AG04449 (cell line): ENCODE results near the gene MSH6.

Experiments
- CTCF ChIA-PET: fragments of 350-600 bp; formaldehyde crosslinking; extraction: SDS; loops from one replicate; lab custom pipeline; 2021; ENCODE audit warnings: antibody characterized with exemption; lab: Yijun Ruan, JAX
- POLR2A ChIA-PET: fragments of 400-600, 350-600 bp; formaldehyde crosslinking; extraction: SDS; loops from one replicate; lab custom pipeline; 2020; ENCODE audit warnings: antibody characterized with exemption, inconsistent platforms; lab: Yijun Ruan, JAX
- DNase-seq: peaks from one replicate; pipeline ENCODE4 v3.0.0-alpha.2; 2010; ENCODE audit warnings: low read depth, low spot score
- H3K4me3 ChIP-seq: 2 replicates; pipeline ENCODE4 v1.5.1; 2011; ENCODE audit warnings: low read depth, mild to moderate bottlenecking, control low read depth, low read length
- TF ChIP-seq, protein P1 (sequence below): IDR thresholded peaks from one replicate; pipeline ENCODE4 v1.5.1; 2011; ENCODE audit warnings: mild to moderate bottlenecking, moderate library complexity, low read length, control low read depth, inconsistent platforms; ENCODE audit not compliant: insufficient read depth; ENCODE audit errors: missing control alignments

MSH6 gene

DNA sequence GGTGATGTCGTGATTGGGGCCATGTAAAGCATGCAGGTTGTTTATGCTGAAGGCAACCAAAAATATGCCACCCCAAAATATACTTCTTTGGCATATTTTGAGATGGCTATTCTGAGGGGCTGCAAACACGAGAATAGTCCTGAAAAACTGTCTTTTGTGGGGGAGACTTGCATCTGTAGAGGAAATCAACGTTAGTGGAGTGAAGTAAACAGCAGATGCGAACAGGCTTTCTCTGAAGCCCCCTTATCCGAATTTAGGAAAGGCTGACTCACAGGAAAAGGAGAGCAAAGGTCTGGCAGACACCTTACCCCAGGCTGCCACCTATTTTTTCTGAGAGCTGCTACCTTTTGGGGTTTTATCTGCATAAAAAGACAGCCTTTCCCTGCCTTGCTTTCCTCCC is 44.6 kb upstream of the MSH6 start:
- TF ChIP-seq, protein P1, sequence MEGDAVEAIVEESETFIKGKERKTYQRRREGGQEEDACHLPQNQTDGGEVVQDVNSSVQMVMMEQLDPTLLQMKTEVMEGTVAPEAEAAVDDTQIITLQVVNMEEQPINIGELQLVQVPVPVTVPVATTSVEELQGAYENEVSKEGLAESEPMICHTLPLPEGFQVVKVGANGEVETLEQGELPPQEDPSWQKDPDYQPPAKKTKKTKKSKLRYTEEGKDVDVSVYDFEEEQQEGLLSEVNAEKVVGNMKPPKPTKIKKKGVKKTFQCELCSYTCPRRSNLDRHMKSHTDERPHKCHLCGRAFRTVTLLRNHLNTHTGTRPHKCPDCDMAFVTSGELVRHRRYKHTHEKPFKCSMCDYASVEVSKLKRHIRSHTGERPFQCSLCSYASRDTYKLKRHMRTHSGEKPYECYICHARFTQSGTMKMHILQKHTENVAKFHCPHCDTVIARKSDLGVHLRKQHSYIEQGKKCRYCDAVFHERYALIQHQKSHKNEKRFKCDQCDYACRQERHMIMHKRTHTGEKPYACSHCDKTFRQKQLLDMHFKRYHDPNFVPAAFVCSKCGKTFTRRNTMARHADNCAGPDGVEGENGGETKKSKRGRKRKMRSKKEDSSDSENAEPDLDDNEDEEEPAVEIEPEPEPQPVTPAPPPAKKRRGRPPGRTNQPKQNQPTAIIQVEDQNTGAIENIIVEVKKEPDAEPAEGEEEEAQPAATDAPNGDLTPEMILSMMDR, result no peak
- H3K4me3 ChIP-seq, result no peak overlapping the region
- ChIA-PET CTCF (no interaction called here), POLR2A (no interaction called here)
- no peak for DNase-seq

DNA sequence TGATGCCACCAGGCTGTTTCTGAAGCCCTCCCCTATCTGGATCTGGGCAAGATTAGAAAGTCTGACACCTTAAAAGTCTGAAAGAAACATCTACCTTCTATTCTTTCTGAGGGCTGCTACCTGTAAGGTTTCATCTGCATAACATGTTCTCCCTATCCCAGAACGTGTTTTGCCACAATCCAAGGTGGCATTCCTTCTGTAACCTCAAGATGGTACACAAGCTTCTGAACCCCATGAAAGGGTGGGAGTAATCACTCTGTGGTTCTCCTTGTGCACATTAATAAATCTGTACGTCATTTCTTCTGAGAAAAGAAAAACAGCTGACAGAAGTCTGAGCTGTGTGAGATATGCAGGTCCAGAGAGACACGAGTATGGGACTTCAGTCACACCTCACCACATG is 41.8 kb upstream of the MSH6 start:
- CTCF ChIA-PET, result interaction anchor here (0.6 to 1.0 kb wide), 2 partner anchors 10 to 26 kb away, joined by 3 read pairs; no protein-coding TSS in a partner anchor
- DNase-seq, result no peak
- H3K4me3 ChIP-seq, result no peak overlapping the region
- POLR2A ChIA-PET, result no interaction called here
- TF ChIP-seq, protein P1, result no peak

DNA sequence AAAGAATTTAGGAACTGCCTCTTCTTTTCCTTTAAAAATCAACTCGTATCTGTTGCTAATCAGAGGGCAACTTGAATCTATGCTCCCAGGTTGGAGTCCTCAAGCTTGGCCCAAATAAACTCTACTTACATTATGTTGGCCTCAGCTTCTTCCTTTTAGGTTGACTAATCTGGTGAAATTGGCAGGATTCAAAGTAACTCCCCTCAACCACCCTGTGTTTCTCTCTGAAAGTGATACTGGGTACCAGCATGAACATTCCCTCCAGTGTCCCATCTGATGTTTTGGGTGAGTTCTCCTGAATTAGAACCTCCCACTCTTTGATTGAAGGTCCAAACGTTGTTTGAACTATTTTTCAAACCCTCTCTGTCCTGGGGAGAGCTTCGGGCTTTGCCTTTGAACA is 41.3 kb upstream of the MSH6 start:
- ChIA-PET CTCF (interaction anchor here (0.6 to 1.0 kb wide), 2 partner anchors 10 to 26 kb away, joined by 3 read pairs; no protein-coding TSS in a partner anchor), POLR2A (no interaction called here)
- H3K4me3 ChIP-seq, result no peak overlapping the region
- DNase-seq, result no peak
- TF ChIP-seq, protein P1, result no peak

DNA sequence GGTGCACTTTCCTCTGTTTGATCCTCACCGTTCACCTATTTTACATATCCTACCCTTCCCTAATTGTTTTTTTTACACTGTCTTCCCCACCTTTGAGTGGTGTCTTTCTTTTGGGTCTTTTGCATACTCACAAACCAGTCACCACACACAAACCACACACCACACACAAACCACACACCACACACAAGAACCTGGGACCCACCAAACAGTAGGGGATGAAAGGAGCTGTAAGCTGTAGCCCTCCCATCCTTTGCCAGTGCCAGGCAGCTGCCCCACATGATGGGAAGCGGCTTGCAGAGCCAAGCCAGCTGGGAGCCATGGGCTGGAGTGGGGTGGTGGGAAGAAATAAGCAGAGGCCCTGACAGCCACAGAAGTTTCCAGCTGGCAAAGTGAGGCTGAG is 38.9 kb upstream of the MSH6 start:
- DNase-seq, result no peak

DNA sequence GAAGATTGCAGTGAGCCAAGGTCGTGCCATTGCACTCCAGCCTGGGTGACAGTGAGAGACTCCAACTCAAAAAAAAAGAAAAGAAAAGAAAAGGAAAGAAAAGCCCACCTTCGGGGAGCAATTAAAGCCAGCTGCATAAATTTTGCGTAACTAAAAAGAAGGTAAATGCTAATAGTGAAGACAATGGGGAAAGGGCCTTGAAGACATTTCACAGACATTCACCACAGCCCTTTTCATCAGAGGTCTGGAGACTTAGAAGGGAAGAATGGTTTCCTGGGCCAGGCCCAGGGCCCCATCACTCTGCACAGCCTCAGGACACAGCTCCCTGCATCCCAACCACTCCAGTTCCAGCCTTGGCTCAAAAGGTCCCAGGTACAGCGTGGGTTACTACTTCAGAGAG is 35.1 kb upstream of the MSH6 start:
- TF ChIP-seq, protein P1, result no peak
- no peak for DNase-seq
- CTCF ChIA-PET, result interaction anchor here (0.6 to 1.9 kb wide), 3 partner anchors 12 to 403 kb away, joined by 3 to 8 read pairs (median 3); no protein-coding TSS in a partner anchor
- H3K4me3 ChIP-seq, result no peak overlapping the region
- POLR2A ChIA-PET, result no interaction called here

More for the DNA sequence above, 38.9 kb upstream of the MSH6 start:
- TF ChIP-seq, protein P1, result no peak
- POLR2A ChIA-PET, result no interaction called here
- CTCF ChIA-PET, result interaction anchor here (0.9 to 2.1 kb wide), 2 partner anchors 23 to 24 kb away, joined by 3 to 6 read pairs; no protein-coding TSS in a partner anchor
- no peak overlapping the region for H3K4me3 ChIP-seq

DNA sequence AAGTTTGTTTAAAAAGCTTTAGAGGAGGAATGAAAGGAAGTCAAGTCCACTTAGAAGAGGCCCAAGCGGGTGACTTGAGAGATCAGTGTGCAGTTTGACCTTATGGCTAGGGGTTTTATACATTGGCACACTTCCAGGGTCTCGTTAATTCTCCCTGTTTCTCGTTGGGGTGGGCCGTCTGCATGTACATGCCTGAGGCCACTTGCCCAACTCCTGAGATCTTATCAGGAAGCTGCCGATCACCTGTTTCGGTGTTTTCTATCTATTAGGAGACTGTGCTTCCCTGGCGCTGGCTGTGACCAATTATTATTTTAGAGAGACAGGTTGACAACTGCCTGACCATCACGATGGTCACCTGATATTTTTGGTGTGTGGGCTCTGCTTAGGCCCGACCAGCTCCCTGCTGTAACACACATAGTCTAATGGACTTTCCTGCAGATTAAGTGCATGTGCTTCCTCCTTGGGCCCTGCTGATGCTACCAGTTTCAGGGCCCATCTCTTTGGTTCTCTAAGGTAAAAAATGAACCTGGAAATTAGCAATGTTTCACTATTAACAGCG is 31.0 kb upstream of the MSH6 start:
- ChIA-PET POLR2A (no interaction called here), CTCF (interaction anchor here (1.4 kb wide), 1 partner anchor 315 kb away, joined by 6 read pairs; no protein-coding TSS in a partner anchor)
- DNase-seq, result no peak
- H3K4me3 ChIP-seq, result no peak overlapping the region
- TF ChIP-seq, protein P1, result no peak
